B cell (primary cell): ENCODE measurements around the gene NDUFA9.

Experiments used
- CTCF ChIP-seq: fragments of 200-600 bp; IDR thresholded peaks from one replicate; pipeline ENCODE4 v1.8.0; 2022; ENCODE audit warnings: antibody characterized with exemption, mild to moderate bottlenecking
- EZH2 ChIP-seq: IDR thresholded peaks from 2 replicates; pipeline ENCODE4 v1.6.1; 2012; ENCODE audit warnings: borderline replicate concordance, low read depth, mild to moderate bottlenecking, moderate library complexity, low read length; ENCODE audit not compliant: insufficient read depth, poor library complexity, severe bottlenecking

DNA sequence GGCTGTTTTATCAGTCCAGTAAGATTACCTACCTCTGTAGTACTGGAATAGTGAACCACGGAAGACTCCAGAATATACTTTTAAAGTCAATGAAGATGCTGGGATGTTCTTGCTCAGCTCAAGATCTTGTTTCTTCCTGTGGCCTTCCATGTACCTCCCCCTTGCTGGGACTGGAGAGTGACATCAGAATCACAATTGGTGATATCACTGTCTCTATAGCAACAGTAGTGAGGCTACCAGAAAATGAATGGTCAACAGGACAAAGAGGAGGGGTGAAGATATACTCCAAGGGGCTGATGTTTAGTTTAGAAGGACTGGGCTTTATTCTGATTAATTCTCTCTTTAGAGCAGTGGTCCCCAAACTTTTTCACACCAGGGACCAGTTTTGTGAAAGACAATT, 3.9 kb upstream of the NDUFA9 start:
- TF ChIP-seq CTCF (no peak), EZH2 (no peak)
